HG03139 (cell line): Measurements from ENCODE around the gene DIP2C.
"Not testable (repeated sequence)": the region's sequence is repeated elsewhere in the genome, so short reads cannot be mapped to it uniquely, and the experiment has no call there.

Experiments
- ATAC-seq: cut with Tn5 transposase; IDR thresholded peaks from one replicate; pipeline ENCODE4 v1.9.1; 2021; ENCODE audit not compliant: unreplicated experiment

Gene DIP2C

DNA sequence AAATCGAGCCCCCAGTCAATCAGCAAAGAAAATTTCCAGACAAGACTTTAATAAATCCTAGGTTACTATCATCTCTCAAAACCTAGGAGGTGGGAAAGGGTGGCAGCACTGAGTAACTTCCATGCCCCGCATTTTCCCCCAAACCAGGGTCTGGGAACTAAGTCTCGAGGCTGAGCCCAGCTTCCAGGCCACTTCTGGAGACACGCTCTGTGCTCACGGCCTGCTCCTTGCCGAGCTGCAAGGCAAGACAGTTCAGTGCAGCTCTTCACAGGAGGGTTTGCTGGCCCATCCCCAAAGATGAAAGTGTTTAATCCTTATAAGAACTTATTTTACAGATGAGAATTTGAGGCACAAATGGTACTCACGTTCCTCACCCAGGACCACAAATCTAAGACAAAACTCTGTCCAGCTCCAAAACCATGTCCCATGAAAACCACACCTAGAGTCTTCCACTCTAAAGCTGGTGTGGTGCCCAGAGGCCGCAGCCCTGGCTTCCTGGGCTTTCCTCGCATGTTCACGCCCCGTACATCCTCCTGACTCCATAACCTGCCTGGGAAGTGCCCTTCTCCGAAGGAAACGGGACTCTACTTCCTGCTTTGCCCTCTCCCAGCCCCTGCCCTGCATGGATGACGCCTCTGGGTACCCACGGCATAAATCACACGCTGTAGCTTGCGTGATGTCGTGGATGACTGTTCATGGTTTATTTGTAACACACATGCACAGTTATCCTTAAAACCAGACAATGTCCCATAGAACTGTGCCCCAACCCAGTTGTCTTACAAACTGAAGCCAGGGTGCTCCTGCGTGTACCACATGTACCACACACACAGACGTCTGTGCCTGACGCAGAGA is 201.2 kb downstream of the DIP2C start:
- ATAC-seq, result no peak

DNA sequence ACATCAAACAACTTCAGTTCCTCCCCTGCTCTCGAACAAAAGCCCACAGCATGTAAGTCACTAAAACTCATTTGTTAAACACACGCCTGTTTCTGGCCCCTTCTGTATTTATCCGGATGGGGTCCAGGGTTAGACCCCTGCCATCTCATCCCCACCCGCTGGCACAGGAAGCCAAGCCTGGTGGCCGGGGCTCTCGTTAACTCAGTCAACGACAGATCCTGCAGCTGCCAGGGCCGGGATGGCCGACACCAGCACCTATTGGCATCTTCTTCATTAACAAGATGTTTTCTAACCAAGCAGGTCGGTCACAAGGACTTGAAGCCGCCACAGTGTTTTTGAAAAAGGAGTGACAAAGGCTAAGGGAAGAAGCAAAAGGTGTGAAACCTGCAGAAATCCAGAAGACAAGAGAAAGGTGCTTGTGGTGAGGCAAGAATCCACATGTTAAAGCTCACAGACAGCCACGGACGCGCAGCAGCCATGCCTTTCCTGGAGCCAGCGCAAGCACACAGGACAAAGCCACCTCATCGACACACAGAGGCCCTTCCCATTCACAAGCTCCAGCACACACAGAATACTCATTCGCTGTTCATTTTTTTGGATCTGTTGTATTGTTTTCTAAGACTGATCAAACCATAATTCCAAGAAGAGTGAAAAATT is 202.7 kb downstream of the DIP2C start:
- ATAC-seq, result no peak

DNA sequence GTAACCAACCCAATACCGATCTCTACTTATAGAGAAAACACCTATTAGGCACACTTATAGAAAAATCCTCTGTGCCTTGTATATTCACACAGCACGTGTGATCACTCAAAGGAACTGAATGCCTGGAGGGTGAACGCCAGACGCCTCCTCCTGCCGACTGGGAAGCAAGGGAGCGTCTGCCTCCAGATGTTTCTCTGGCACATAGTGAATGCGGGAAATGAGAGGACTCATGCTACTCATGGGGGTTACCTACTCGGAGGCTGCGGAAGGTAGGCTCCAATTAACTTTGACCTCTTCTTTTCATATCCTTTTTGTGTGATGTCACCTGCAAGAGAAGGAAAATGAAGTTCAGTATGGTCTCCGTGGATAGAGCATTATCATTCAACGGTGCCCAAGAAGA is 203.3 kb downstream of the DIP2C start:
- ATAC-seq, result no peak

DNA sequence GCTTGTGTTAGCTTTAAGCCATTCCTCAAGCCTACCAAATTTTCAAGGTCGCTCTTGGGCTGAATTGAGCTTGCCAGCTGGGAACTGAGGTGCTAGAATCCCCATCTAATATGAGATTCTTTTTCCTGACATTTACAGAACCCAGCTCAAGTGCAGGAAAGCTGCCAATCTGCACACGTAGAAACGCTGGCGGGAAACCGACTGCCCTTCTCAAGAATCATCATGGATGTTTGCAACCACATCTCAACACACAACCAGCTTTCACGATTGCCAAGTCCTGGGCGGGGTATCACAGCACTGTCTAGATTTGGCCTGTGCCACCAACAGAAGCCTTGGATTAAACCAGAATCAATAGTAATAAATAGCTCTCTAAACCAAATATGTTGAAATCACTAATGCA is 203.7 kb downstream of the DIP2C start:
- no peak for ATAC-seq

DNA sequence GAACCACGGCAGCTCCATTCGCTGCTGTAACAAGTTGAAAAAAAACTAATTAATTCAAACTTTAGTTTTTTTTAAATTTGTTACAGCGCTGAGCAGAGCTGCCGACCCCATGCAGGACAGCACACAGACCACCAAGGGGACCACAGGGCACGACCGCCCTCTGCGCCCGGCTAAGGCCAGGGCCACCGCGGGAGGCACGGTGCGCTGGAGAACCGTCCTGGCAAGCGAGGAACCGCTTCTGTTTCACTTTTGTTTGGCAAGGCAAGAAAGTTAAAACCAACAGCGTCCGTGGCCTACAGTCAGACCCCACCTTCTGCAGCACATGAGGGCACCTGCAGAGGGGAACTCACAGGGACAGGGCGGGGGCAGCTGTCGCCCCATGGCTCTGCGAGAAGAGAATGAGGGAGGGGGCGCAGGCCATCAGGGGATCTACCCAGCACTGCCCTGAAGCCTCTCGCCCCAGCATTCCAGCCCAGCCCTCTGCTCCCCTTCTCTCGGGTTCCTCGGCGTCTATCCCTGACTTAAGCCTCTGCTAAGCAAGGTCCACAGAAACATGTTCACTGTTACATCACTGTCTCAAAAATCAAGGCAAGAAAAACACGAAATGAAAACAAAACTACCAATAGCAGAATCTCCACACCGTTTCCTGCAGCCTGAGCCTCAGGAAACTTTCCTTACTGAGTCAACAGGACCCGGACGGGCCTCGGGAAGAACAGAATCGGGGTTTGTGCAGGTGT is 204.4 kb downstream of the DIP2C start:
- ATAC-seq, result peak; percentile 49

DNA sequence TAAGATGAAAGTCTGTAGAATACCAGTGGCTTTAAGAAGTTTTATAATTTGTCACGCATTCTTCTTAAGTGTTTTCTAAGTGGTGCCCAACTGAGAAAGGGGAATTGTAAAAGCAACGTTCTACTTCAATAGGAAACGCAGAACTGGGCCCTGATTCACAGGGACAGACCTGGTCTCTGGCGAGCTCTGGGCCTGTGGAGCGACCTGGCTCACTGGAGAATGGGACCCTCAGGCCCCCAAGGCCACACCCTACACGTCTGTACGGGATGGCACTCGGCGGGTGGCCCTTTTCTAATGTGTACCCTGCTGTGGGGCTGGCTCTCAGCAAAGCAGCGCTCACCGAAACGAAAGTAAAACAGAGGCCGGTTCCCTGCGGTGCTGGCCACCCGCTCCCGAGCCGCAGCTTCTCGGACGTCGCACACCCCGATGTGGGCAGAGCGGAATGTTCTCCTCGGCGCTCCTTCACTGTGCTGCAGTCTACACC is 205.0 kb downstream of the DIP2C start:
- peak; percentile 47 for ATAC-seq

DNA sequence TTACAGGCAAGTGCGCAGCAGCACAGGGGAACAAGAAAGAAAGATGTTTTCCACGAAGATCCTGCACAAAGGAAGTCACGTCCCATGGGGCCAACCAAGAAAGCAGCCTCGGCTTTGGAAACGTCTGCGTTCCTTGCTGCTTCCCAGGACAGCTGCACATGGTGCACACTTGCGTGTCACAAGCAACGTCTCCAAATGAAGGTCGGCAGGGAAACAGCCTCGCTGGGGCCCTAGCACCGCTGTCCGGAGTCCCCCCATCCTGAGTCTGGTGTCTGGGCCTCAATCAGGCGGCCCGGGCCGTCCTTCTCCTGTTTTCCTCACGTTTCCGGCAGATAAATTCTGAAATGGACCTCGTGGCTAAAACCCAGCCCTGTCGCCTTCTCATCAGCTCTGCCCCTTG is 206.2 kb downstream of the DIP2C start:
- ATAC-seq, result no peak

DNA sequence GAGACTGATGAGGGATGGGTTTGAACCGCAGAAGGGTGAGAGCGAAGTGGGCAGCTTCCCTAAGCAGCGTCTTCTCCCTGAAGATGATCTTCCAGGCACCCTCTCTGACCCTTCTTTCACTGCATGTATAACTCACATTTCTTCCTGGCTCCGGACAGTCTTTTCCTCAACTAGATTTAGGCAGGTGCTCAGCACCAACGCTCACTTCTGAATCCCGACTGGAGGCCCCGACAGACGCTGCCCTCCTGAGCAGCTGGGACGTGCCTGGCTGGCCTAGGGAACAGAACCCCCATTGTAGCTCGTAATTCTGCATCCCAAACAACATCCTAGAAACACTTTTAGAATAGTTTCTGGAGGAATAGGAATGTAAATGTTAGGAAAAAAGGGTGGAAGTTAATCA is 206.6 kb downstream of the DIP2C start:
- ATAC-seq, result no peak

DNA sequence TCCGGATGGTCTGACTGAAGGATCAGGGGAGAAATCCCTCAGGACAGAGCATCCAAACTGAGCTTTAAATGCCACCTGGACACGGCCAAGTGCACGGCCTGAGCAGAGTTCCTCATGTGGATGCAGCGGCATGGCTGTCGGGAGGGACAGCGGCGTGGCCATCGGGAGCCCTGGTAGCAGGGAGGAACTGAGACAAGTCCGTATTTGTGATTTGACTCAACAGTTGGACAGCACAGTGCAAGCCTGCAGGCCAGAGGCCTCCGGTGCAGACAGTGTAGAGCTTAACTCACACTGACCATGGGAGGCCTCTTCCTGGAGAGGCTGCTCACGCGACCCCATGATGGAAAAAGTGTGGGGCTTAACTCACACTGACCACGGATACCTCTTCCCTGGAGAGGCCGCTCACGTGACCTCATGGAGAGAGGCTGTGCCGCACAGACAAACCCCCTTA is 207.4 kb downstream of the DIP2C start:
- ATAC-seq, result no peak

DNA sequence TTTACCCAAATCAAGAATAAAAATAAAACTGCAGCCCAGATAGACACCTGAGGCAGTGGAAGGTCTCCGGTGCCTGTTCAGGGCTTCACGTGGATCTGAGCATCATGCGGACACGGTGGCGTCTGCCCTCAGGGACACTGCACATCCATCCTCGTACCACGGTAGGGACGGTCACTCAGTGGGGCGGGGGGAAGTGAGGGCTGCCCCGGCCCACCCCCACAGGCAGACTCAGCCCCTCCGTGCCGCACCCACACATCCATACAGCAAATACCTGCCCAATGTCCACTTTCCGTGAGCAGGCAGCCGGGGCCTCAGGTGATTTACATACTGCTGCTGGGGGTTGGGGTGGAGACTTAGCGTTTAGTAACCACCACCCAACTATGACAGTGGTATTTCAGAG is 207.8 kb downstream of the DIP2C start:
- no peak for ATAC-seq

DNA sequence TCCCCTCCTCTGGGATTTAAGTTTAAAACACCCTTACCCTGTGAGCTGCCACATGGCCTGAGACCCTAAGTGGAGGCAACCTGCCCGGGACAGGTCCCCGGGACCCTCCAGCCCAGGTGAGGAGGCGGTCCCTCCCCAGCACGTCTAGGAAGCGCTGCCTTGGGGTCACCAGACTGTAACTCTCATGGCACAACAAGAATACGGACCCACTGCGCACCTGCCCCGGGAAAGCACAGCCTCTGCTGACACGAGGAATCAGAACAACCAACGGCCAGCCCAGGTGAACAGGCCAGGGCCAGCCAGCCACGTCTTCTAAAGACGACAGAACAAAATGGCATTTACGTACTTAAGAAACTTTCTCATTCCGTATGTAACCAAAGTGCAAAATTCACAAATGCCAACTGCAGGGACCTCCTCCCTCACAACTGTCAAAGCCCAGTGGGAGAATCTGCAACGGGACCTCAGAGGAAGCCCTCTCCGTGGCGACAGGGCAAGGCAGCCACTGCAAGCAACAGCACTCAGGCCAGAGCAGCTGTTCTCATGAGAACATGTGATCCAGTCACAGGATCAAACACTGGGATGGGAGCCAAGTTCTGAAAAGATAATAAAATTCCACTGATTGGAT is 208.4 kb downstream of the DIP2C start:
- no peak for ATAC-seq

DNA sequence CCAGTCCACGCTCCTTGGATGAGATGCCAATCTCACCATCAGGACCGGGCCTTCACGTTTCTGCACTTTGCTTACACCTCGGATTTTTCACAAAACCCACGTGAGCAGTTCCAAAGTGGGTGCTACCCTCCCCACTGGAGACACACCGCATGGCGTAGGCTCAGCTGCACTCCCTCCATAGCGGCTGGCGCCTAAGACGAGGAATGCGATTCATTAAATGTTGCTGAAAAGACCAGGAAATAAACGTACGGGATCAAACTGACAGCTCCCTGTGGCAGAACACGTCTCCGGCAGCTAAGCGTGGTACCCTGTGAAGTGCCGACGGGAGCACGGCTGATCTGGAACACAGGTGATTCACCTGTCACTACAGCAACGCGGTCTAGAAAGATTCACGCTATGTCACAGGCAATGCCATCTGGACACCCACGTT is 209.0 kb downstream of the DIP2C start:
- no peak for ATAC-seq

DNA sequence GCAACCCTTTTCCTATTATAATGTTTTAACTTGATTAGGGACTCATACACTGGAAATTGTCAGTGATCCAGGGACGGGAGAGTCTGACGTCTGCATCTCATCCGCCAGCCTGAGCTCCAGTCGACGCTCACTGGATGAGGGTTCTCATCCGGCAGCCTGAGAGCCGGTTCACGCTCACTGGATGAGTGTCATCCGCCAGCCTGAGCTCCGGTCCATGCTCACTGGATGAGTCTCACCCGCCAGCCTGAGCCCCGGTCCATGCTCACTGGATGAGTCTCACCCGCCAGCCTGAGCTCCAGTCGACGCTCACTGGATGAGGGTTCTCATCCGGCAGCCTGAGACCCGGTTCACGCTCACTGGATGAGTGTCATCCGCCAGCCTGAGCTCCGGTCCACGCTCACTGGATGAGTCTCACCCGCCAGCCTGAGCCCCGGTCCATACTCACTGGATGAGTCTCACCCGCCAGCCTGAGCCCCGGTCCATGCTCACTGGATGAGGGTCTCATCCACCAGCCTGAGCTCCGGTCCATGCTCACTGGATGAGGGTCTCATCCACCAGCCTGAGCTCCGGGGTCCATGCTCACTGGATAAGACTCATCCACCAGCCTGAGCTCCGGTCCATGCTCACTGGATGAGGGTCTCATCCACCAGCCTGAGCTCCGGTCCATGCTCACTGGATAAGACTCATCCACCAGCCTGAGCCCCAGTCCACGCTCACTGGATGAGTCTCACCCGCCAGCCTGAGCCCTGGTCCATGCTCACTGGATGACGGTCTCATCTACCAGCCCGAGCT is 209.6 kb downstream of the DIP2C start:
- ATAC-seq, result not testable (repeated sequence)

DNA sequence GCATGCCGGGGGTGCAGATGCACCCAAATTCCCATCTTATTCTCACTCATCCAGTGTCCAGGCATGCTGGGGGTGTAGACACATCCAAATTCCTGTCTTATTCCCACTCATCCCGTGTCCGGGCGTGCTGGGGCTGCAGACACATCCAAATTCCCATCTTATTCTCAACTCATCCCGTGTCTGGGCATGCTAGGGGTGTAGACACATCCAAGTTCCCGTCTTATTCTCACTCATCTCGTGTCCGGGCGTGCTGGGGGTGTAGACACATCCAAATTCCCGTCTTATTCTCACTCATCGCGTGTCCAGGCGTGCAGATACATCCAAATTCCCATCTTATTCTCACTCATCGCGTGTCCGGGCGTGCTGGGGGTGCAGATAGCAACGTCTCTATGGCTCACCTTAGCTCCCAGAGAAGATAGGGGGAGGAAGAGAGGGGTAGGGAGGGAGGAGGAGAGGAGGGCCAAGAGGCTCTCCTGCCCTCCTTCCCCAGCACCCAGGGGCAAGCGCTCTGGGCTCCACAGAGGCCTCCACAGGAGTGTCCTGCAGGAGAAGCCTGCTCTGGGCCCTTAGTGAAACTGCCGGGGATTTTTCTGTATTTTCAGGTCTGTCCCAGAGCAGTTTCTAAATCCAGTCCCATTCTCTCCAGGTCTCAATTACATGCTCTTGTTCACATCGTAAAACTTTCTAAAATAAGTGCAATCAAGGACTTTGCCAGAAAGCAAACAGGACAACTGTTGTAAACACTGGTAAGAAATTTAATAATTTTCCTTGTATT is 210.8 kb downstream of the DIP2C start:
- no peak for ATAC-seq

DNA sequence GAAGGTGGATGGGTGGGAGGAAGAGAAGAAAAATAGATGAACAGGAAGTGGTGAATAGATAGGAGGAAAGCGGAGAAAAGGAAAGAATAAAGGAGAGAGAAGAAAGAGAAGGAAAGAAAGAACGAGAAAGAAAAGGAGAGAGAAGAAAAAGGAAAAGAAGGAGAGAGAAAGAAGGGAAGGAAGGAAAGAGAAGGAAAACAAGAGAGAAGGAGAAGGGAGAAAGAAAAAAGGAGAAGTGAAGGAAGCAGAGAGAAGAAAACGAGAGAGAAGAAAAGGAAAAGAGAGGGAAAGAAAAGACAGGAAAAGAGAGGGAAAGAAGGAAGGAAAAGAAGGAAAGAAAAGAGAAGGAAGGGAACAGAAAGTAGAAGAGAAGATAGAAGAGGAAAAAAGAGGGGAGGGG is 211.8 kb downstream of the DIP2C start:
- no peak for ATAC-seq

DNA sequence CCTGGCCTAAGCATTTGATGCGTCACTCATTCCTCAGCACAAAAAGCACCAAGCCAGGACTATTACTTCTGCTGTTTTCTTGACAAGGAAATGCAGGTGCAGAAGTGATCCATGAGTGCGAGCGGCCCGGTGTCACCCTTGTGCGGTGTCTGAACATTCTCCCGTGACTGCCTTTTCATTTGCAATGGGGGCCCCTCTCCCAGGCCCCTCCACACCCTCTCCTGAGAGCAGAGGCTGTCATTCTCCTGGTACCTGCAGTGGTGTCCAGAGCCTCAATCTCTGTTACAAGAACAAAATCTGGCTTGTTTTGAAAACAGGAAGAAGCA is 213.1 kb downstream of the DIP2C start:
- ATAC-seq, result no peak

DNA sequence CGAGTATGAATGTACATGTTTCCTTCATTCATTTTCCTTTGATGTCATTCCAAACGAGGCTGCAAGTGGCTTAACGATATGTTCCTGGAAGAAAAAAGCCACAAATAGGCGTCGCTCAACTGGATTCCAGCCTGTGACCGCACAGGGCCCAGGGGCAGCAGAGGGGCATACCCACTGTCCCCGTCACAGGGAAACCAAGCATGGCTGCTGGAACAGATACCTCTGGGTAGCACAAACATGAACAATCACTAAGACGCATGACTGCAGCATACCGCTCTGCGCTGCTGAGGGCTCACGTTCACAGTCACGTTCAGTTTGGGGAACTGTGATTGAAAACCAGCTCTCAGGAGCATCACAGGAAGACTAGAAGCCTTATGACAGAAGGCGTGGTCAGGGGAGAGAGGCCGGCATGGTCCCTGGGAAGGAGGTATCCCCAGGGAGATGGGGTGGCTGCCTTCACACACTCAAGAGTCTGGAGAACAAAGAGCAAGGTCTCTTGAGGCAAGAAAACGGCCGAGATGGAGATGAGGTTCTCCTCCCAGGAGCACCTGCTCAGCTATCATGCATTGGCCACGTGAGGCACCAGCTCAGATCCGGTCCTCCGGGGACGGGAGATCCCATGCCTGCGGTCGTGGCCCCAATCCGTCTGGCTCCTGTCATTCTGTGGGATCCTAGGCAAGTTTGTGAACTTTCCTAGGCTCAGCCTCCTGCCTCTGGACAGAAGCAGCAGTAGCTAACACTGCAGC is 213.6 kb downstream of the DIP2C start:
- no peak for ATAC-seq

DNA sequence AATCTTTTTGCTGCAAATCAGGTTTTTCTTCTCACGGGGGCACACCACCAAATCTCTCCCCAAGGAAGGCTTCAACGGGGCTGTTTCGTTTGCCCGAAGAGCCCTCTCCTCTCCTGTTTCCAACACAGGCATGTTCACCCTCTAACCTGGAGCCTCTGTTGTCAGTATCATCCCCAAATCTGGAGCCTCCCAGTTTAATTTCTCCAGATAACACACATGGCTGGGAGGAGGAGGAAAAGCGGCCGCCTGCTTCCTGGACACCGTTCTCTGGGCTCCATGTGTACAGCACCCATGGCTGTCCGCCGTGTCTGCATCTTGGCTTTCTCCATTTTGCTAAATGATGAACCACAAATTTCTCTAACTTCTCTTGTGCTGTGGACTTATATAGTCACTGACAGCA is 214.5 kb downstream of the DIP2C start:
- ATAC-seq, result no peak

DNA sequence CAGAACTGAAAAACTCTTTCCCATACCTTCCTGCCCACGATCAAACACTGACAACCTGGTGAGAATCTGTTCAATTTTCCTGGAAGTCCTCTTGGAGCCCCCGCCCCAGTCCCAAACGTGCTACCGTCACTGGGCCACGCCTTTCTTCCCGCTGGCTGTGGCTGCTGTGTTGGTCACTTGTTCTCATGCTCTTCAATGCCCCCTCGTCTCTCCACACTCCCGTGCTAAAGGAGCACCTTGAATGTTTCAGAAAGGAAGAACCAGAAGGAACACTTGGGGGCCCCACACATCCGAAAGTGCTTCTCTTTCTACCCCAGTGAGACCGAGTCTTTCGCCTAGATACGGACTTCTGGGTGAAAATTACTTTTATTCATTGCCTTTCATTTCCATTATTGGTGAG is 215.1 kb downstream of the DIP2C start:
- no peak for ATAC-seq
